ENCODE measurements around the gene MYL11.

MYL11 gene

GRCh38 chr16:30375864-30376263 is 1.3 kb downstream of the MYL11 start:
- DNase-seq = no peak

GRCh38 chr16:30376461-30376902 is 1.9 kb downstream of the MYL11 start:
- Histone ChIP-seq H3K36me3 (no peaks in the 10 kb centered on the region), H3K4me1 (peaks cover 10% of the 10 kb centered on the region), H3K27me3 (no peaks in the 10 kb centered on the region), H3K9me3 (no peaks in the 10 kb centered on the region), H3K4me3 (ENCODE audit: low read depth, low read length) (no peak overlapping the region)
- TF ChIP-seq CTCF (IDR thresholded peaks at IDR 0.05; ENCODE audit: low read depth, low read length) = no peak
- DNase-seq = no peak

More at GRCh38 chr16:30375864-30376263, 1.3 kb downstream of the MYL11 start:
- no peak overlapping the region for H3K4me3 ChIP-seq (ENCODE audit: low read depth, low read length)
- TF ChIP-seq CTCF (IDR thresholded peaks at IDR 0.05; ENCODE audit: low read depth, low read length) = no peak
- peaks cover 9% of the 10 kb centered on the region for H3K4me1 ChIP-seq
- no peaks in the 10 kb centered on the region for H3K27me3 ChIP-seq
- H3K36me3 ChIP-seq = no peaks in the 10 kb centered on the region
- H3K9me3 ChIP-seq = no peaks in the 10 kb centered on the region

- no peak for DNase-seq
- Histone ChIP-seq H3K9me3 (no peaks in the 10 kb centered on the region), H3K36me3 (no peaks in the 10 kb centered on the region), H3K4me3 (ENCODE audit: low read depth, low read length) (peak overlapping the region; percentile 68), H3K4me1 (peaks cover 8% of the 10 kb centered on the region; the same call in 1 of the 2 replicates), H3K27me3 (no peaks in the 10 kb centered on the region)
- no peak for TF ChIP-seq CTCF (IDR thresholded peaks at IDR 0.05; ENCODE audit: low read depth, low read length)
These were observed 2.6 kb downstream of the MYL11 start for GRCh38 chr16:30377050-30377811.

GRCh38 chr16:30377812-30378235 is 3.2 kb downstream of the MYL11 start:
- H3K27me3 ChIP-seq = no peaks in the 10 kb centered on the region
- H3K36me3 ChIP-seq = no peaks in the 10 kb centered on the region
- TF ChIP-seq CTCF (IDR thresholded peaks at IDR 0.05; ENCODE audit: low read depth, low read length) = no peak
- H3K9me3 ChIP-seq = no peaks in the 10 kb centered on the region
- H3K4me3 ChIP-seq (ENCODE audit: low read depth, low read length) = peak overlapping the region; percentile 68
- peaks cover 8% of the 10 kb centered on the region; the same call in 1 of the 2 replicates for H3K4me1 ChIP-seq
- peak; percentile 92 for DNase-seq

GRCh38 chr16:30378236-30379157 is 3.9 kb downstream of the MYL11 start:
- Histone ChIP-seq H3K4me1 (peaks cover 8% of the 10 kb centered on the region; the same call in 1 of the 2 replicates), H3K9me3 (no peaks in the 10 kb centered on the region), H3K27me3 (no peaks in the 10 kb centered on the region), H3K36me3 (no peaks in the 10 kb centered on the region), H3K4me3 (ENCODE audit: low read depth, low read length) (peak overlapping the region; percentile 68)
- peak; percentile 100 for DNase-seq
- 0 out of 2 replicates have a peak, but pooled peaks have one; percentile 3 for TF ChIP-seq CTCF (IDR thresholded peaks at IDR 0.05; ENCODE audit: low read depth, low read length)

All from BE2C (cell line).